Dedifferentiated amniotic fluid mesenchymal stem cell (primary cell): Measurements from ENCODE around the gene JMJD4.

ENCODE experiments used
- DNase-seq: peaks from one replicate; pipeline ENCODE4 v3.0.0-alpha.2; 2016; ENCODE audit errors: extremely low spot score

JMJD4 gene

DNA sequence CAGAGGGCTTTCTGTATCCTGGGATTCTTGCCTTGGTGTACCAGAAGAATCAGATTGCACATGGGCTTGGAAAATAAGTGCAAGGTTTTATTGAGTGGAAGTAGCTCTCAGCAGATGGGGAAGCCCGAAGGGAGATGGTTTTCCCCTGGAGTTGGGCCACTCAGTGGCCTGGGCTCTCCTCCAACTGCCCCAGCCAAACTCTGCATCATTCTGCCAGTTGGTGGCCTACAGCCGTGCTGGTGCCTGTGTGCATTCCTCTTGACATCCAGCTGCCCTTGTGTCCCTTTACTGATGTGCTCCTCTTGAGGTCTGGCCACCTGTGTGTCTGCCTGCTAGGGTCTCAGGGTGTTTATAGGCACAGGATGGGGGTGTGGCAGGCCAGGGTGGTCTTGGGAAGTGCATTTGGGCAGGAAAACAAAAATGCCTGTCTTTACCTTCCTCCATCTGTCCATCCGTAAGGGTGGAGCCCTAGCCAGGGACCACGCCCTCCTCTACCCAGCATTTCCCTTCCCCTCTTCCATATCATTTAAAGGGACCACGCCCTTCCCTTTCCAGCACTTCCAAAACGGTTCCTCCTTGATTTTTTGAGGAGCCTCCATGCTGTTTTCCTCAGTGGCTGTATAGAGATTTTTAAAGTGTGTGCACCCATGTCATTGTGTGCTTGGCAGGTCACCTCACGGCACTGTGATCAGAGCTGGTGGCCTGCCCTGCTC is 19.1 kb upstream of the JMJD4 start:
- no peak for DNase-seq

DNA sequence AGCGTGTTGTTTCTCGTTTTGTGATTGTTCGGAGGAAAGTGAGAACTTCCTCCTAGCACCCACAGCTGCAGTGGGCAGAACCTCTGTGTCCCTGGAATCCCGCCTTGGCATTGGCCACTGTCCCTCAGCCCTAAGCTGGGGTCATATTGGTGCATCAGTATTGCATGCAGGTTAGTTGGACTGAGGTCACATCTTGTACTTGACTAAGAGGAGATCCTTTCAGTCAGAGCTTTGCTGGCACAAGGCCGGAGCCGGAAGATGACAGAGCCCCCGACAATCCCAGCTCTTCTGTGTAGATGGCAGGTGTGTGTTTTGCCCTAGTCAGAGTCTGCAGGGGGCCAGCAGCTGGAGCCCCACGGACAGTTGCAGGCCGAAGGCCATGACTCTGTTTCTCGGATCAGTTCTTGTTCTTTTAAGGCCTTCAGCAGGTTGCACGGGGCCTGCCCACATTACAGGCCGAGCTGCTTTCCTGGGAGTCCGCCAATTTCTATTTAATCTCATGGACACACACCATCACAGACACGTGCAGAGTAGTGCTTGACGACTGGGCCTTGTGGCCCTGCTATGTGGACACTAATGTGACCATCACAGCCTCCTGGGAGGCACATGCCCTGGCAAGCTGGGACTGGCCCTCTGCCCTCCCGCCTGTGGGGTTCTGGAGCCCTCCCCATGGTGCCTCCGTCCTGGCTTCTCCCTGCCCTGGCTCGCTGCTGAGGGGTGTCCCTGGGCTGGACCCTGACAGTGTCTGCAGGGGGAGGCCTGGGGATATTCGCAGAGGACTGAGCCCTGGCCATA is 15.0 kb upstream of the JMJD4 start:
- no peak for DNase-seq

GRCh38 chr1:227749225-227749624 is 14.1 kb upstream of the JMJD4 start:
- DNase-seq = no peak

DNA sequence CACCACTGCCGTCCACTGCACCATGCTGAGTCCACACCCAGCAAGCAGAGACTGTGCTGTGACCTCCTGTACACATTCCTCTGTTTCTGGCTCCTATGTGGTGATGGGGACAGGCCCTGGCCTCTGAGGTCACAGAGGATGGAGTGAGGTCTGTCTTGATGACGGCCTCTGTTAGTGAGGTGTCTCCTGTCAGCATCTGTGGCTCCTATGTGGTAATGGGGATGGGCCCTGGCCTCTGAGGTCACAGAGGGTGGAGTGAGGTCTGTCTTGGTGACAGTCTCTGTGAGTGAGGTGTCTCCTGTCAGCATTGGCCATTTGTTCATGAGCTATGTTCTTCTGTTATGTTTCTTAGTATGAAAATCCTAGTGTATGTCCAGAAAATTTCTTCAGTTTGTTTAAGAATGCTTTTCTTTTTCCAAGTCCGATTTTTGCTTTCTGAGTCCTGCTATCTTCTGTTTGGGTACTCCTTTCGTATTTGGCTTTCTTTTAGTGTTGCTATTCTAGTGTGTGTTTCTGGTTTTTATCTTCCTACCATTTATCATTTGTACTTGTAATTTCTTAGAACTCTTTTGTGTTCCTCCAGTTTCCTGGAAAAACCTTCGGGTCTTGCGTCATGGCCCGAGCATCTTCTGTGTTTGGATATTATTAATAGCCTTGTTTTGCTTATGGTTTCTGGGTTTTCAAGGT is 13.5 kb upstream of the JMJD4 start:
- no peak for DNase-seq

DNA sequence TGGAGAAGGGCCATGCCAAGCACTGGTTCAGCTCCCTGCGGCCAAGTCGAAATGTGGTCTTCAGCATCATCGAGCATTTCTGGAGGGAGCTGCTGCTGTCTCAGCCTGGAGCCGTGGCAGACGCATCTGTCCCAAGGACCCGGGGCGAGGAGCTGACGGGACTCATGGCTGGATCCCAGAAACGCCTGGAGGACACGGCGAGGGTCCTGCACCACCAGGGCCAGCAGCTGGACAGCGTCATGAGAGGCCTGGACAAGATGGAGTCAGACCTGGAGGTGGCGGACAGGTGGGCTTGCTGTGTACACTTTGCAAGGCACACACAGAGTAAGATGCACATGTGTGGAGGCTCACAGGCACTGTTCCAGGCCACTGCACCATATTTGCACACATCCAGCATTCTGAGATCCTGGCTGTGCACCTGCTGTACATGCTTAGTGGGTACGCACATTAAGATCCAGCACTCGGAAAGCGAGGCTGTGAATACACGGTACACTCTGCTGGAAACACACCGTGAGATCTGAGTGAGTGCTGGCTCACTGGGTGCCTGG is 12.9 kb upstream of the JMJD4 start:
- DNase-seq = no peak

- no peak for DNase-seq
Measured at GRCh38 chr1:227747382-227747781, 12.3 kb upstream of the JMJD4 start.

GRCh38 chr1:227746676-227747075 is 11.6 kb upstream of the JMJD4 start:
- no peak for DNase-seq

- no peak for DNase-seq
Measured at GRCh38 chr1:227745568-227746265, 10.6 kb upstream of the JMJD4 start.

DNA sequence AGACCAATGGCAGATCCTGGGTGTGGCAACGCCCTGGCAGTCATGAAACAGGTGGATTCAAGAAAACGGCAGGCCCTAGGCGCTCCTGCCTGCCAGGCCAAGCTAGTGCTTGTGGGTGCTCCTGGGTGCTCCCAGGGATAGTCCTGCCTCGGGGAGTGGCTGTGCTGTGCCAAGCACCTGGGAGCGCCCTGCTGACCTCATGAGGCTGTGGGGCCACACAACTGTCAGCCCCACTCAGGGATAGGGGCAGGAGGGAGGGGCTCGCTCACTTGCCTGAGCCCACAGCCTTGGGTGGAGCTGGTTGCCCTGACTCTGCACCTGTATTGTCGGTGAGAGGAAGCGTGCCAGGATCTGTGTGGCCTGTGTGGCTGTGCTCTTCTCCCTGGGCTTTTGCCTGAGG is 9.6 kb upstream of the JMJD4 start:
- DNase-seq = no peak

GRCh38 chr1:227742738-227743715 is 7.9 kb upstream of the JMJD4 start:
- DNase-seq = no peak

DNA sequence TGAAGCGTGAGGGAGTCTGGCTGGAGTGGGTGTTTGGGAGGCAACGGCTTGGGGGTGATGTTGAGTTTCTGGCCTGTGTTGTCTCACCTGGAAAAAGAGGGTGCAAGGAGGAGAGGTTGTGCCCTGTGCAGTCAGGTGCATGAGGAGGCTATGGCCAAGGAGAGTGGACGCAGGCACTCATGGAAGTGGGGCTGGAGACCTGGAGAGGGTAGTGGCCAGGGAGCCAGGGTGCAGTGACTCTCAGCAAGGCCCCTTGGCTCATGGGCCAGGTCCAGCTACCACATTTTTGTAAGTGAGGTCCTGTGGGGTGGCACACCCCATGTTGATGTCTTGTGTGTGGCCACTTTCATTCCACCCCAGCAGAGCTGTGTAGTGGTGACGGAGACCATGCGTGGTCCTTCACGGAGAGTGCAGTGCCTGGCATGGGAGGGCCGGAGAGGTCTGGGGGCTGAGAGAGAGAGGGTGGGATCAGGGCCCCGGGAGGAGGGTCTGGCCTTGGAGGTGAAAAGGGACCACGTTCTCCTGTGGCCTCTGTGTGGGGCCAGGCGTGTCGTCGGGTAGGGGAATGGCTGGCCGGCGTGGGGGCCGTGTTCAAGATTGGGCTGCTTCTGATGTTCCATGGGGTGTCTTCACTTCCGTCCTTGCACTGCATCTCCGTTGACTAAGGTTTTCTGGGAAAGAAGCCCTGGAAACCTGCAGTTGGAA is 6.2 kb upstream of the JMJD4 start:
- DNase-seq = no peak

DNA sequence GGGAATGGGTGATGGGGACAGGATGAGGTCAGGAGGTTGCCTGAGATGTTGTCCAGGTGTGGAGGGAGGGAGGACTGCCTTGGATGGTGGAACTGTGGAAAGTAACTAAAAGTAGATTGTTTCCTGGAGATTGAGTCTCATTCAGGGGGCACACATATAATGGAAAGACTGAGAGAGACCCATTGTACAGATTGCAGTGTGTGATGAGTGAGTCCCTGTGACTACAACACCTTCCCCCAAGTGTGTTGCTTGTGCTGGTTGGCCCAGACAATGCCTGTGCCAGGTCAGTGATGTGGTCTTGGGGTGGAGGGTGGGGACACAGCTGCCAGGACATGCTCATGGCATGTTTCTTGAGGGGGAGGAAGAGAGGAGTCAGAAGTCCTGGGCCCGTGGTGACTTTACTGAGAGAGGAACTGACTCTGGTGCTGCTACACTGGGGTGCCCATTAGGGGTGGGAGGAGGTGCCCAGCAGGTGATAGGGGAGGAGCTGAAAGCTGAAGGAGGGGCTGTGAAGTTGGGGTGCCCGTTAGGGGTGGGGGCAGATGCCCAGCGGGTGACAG is 5.4 kb upstream of the JMJD4 start:
- DNase-seq = no peak

DNA sequence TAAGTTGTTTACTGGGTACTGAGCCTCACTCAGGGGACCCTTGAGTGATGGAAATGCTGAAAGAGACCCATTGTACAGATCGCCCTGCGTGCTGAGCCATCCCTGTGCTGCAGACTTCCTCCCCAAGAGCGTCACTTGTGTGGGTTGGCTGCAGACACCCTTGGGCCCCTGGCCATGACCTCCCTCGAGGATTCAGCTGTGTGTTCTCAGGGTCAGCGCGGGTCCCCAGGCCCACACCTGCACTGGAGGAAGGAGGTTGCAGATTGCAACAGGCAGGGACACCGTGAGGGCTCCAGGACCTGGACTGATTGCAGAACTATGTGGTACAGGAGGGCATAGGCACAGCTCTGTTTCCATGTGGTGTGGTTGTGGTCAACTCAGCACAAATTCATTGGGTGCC is 4.5 kb upstream of the JMJD4 start:
- DNase-seq = no peak

DNA sequence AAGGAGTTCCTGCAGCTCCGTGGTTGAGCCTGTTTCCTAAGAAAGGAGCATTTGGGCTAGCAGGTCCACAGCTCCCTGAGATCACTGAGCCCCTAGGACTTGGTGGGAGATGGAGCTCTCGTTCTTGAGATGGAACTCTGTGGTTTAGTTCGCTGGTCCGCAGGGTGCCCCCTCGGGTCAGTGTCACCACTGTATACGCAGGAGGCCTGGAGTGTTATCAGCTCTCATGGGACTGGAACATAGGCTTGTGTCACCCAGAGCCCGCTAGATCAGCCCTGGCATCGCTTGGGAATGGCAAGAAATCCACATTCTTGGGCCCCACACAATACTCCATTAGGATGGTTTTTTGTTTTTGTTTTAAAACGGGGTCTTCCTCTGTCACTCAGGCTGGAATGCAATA is 3.7 kb upstream of the JMJD4 start:
- DNase-seq = no peak

DNA sequence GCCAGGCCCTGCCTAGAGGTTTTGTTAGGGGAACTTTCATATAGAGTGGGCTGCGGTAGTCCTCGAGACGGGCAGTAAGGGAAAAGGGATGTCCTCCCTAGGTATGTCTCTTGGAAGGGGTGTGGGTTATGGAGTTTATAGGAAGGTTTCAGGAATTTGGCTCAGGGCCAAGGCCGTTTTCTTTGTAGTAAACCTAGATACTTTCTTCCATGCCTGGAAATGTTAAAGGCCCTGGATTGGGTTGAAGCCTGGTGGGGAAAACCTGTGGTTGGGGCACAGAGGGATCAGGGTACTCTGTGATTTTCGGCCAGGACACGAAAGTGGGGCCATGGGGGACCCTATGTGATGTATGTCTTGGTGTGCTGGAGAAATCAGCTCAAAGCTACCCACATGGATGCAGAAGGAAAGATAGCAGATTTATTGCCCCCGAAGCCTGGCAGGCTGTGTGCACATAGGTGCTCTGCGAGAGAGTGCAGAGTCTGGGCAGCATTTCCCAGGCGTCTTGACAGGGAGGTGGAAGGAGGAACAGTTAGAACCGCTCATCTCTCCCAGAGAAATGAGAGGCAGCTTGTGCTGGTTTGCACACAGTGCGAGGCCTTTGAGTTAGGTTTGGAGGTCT is 1.8 kb upstream of the JMJD4 start:
- DNase-seq = no peak

GRCh38 chr1:227735539-227736285 is 610 bp upstream of the JMJD4 start:
- DNase-seq = no peak

- no peak for DNase-seq
Measured at GRCh38 chr1:227734546-227734855, 601 bp downstream of the JMJD4 start.

DNA sequence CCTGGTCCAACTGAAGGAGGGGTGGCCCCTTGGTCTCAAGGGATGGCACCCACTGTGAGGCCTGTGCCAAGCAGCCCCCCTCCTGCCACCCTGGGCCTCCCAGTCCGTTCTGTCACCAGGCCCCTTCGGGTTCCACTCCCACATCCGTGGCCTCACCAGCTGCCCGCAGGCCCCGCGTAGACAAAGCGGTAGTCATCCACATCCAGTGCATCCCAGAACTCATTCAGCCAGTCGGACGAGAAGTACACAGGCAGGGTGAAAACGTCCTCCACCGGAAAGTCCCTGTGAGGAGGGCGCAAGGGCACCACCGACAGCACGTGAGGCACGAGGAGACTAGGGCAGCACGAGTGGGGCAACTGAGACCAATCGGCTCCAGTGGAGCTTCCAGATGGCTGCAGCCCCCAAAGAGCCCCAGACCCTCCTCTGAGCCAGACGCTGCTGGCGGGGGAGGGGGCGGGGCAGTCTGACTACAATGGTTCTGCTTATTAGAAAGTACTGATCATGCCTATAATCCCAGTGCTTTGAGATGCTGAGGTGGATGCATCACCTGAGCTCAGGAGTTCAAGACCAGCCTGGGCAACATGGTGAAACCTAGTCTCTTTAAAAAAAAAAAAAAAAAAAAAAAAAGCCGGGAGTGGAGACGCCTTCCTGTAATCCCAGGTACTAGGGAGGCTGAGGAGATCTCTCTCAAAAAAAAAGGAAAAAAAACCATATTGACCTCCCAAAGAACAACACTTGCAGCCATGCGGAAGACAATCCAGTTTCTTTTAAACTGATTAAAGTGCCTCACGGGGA is 1.2 kb downstream of the JMJD4 start:
- no peak for DNase-seq
